Measurements from ENCODE around the gene RFX2. TPM values are rescaled to one million over a fixed set of nuclear protein-coding genes. Genes with fewer than 3 reads are reported as not detected.
A peak's percentile ranks its signal among the peaks of the same experiment; 100 is the strongest.

Gene RFX2
- total and polyA plus RNA-seq, 7 donors: 1.2 to 21.2 (median 14.3) TPM

DNA sequence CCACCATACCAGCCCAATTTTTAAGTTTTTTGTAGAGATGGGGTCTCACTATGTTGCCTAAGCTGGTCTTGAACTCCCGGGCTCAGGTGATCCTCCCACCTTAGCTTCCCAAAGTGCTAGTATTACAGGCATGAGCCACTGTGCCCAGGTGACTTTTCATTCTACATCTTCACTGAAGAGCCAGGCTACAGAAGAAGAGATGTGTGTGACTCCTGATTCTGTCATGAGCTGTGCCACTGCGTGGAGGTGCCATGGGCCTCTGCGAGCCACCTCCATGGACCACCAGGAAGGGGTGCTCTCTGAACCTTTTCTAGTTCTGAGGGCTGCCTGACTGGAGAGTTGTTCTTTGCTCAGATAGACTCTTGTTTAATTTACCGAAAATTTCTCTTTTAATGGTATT, 75.8 kb downstream of the RFX2 start:
- H3K36me3 ChIP-seq: peaks cover 0 to 26% (median 2%) of the 10 kb centered on the region in 4 donors
- no peaks in the 10 kb centered on the region for H3K4me1 ChIP-seq
- intact Hi-C loops (cut with DNase I): no loop called here
- TF ChIP-seq EP300 (IDR thresholded peaks at IDR 0.05) (no peak), POLR2A (IDR thresholded peaks at IDR 0.05) (no peak), POLR2AphosphoS5 (IDR thresholded peaks at IDR 0.05) (no peak)
- TF ChIP-seq, protein P1, sequence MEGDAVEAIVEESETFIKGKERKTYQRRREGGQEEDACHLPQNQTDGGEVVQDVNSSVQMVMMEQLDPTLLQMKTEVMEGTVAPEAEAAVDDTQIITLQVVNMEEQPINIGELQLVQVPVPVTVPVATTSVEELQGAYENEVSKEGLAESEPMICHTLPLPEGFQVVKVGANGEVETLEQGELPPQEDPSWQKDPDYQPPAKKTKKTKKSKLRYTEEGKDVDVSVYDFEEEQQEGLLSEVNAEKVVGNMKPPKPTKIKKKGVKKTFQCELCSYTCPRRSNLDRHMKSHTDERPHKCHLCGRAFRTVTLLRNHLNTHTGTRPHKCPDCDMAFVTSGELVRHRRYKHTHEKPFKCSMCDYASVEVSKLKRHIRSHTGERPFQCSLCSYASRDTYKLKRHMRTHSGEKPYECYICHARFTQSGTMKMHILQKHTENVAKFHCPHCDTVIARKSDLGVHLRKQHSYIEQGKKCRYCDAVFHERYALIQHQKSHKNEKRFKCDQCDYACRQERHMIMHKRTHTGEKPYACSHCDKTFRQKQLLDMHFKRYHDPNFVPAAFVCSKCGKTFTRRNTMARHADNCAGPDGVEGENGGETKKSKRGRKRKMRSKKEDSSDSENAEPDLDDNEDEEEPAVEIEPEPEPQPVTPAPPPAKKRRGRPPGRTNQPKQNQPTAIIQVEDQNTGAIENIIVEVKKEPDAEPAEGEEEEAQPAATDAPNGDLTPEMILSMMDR (IDR thresholded peaks at IDR 0.05): no peak
- DNase-seq: no peak
- WGBS, 2 donors: 96 to 98% methylated on average over 4 of the region's 4 CpGs
- H3K27ac ChIP-seq: no peak overlapping the region
- no peaks in the 10 kb centered on the region for H3K9me3 ChIP-seq
- no peak overlapping the region for H3K4me3 ChIP-seq
- no peaks in the 10 kb centered on the region for H3K27me3 ChIP-seq

DNA sequence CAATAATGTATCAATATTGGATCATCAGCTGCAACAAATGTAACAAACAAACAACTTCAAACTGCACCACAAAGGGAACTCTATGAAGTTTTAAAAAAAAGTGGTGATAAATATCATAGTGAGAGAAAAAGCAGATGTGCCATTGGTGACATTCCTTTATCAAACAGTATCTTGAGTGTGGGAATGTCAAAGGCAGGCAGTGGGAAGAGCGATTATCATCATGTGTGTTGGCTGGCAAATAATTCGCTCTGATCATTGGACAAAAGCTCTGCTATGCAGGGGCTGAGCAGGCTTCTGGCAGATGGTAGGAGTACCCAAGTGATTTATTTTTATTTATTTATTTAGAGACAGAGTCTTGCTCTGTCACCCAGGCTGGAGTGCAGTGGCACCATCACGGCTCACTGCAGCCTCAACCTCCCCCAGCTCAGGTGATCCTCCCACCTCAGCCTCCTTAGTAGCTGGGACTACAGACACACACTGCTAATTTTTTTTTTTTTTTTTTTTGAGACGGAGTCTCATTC, 76.5 kb downstream of the RFX2 start:
- no peak overlapping the region for H3K27ac ChIP-seq
- intact Hi-C loops (cut with DNase I): no loop called here
- DNase-seq: no peak
- 96 to 97% methylated on average over 4 of the region's 4 CpGs for WGBS, 2 donors
- no peak overlapping the region for H3K4me3 ChIP-seq
- TF ChIP-seq, protein P1 (IDR thresholded peaks at IDR 0.05): no peak
- TF ChIP-seq POLR2AphosphoS5 (IDR thresholded peaks at IDR 0.05) (no peak), POLR2A (IDR thresholded peaks at IDR 0.05) (no peak)
- H3K27me3 ChIP-seq: no peaks in the 10 kb centered on the region
- H3K9me3 ChIP-seq: no peaks in the 10 kb centered on the region
- peaks cover 0 to 21% (median 2%) of the 10 kb centered on the region in 4 donors for H3K36me3 ChIP-seq
- no peaks in the 10 kb centered on the region for H3K4me1 ChIP-seq

DNA sequence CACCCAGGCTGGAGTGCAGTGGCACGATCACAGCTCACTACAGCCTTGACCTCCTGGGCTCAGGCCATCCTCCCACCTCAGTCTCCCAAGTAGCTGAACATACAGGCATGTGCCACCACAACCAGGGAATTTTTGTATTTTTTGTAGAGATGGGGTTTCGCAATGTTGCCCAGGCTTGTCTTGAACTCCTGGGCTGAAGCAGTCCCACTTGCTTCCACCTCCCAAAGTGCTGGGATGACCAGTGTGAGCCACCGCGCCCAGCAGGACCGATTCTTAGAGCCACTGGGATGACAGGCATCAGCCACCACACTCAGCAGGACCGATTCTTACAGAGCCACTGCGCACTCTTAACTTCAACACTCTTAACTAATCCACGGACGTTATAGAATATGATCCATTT, 77.5 kb downstream of the RFX2 start:
- WGBS, 2 donors: 96 to 97% methylated on average over 9 of the region's 9 CpGs
- DNase-seq: no peak
- Histone ChIP-seq H3K27me3 (no peaks in the 10 kb centered on the region), H3K27ac (no peak overlapping the region), H3K9me3 (no peaks in the 10 kb centered on the region), H3K4me1 (no peaks in the 10 kb centered on the region), H3K4me3 (no peak overlapping the region), H3K36me3 (peaks cover 0 to 21% (median 2%) of the 10 kb centered on the region in 4 donors)
- TF ChIP-seq POLR2AphosphoS5 (IDR thresholded peaks at IDR 0.05): no peak
- TF ChIP-seq, protein P1 (IDR thresholded peaks at IDR 0.05): no peak
- no peak for TF ChIP-seq EP300 (IDR thresholded peaks at IDR 0.05)
- TF ChIP-seq POLR2A (IDR thresholded peaks at IDR 0.05): no peak
- intact Hi-C loops (cut with DNase I): no loop called here

DNA sequence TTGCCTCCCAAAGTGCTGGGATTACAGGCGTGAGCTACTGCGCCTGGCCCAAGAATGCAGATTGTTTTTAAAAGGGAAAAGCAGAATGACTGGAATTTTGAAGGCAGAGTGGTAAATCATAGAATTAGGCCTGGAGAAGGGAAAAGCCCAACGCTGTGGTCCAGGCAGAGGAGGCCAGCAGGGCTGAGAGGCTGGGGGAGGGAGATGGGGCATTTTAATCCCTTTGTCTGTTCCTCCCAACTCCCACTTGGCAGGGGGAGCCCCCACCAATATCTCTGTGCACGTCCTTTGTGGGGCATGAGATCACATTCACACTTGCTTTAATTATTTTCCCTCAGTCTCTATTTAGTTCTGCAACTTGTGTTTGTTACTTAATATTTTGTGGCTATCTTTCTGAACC, 77.9 kb downstream of the RFX2 start:
- H3K4me1 ChIP-seq: no peaks in the 10 kb centered on the region
- WGBS, 2 donors: 85 to 93% methylated on average over 4 of the region's 4 CpGs
- no peak for TF ChIP-seq POLR2A (IDR thresholded peaks at IDR 0.05)
- no peak for TF ChIP-seq EP300 (IDR thresholded peaks at IDR 0.05)
- TF ChIP-seq, protein P1 (IDR thresholded peaks at IDR 0.05): no peak
- TF ChIP-seq POLR2AphosphoS5 (IDR thresholded peaks at IDR 0.05): no peak
- no peak for DNase-seq
- no peaks in the 10 kb centered on the region for H3K9me3 ChIP-seq
- intact Hi-C loops (cut with DNase I): no loop called here
- no peaks in the 10 kb centered on the region for H3K27me3 ChIP-seq
- H3K4me3 ChIP-seq: no peak overlapping the region
- H3K27ac ChIP-seq: peak overlapping the region in 1 of 4 donors; percentile 6
- peaks cover 0 to 21% (median 2%) of the 10 kb centered on the region in 4 donors for H3K36me3 ChIP-seq

DNA sequence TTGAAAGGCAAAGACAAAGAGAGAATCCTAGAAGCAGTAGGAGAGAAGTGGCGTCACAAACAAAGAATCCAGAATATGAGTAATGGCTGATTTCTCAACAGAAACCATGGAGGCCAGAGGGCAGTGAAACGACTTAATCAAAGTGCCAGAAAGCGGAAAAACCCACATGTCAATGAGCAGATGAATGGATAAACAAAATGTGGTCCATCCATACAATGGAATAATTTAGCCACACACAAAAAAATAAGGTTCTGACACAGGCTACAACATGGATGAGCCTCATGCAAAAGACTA, 80.1 kb downstream of the RFX2 start:
- no peak overlapping the region for H3K27ac ChIP-seq
- no peaks in the 10 kb centered on the region for H3K9me3 ChIP-seq
- no peak for TF ChIP-seq POLR2AphosphoS5 (IDR thresholded peaks at IDR 0.05)
- intact Hi-C loops (cut with DNase I): no loop called here
- WGBS, 2 donors: 85 to 86% methylated on average over 3 of the region's 3 CpGs
- H3K27me3 ChIP-seq: no peaks in the 10 kb centered on the region
- H3K36me3 ChIP-seq: peaks cover 0 to 37% (median 3%) of the 10 kb centered on the region in 4 donors
- H3K4me1 ChIP-seq: no peaks in the 10 kb centered on the region
- DNase-seq: no peak
- no peak overlapping the region for H3K4me3 ChIP-seq
